Pancreas (tissue), 10 donors: ENCODE measurements around the gene VWA7. TPM values are rescaled to one million over a fixed set of nuclear protein-coding genes. Genes with fewer than 3 reads are reported as not detected.
"Not testable (repeated sequence)": the region's sequence is repeated elsewhere in the genome, so short reads cannot be mapped to it uniquely, and the experiment has no call there.

ENCODE experiments used
- ATAC-seq, 4 donors: fragments of 200-7000 bp; cut with Tn5 transposase; one replicate each; pipeline versions ENCODE4 v1.8.0 to v1.9.1; 2020; ENCODE audit warnings: mild to moderate bottlenecking in 4 of 4, moderate library complexity in 4 of 4
- DNase-seq, 6 donors: peaks; one replicate each; pipeline ENCODE4 v3.0.0-alpha.2; 2020
- FAIRE-seq: peaks from 2 replicates; lab custom pipeline; 2012; peaks lifted over from hg19 to GRCh38; lab: Jason Lieb, UNC
- H3K27ac ChIP-seq, 4 donors: fragments of 200-600 bp; sonication (generic); 1 replicate in 3 of 4; 2 replicates in 1 of 4; pipeline versions ENCODE4 v1.5.0 to v1.8.0; 2020
- H3K27me3 ChIP-seq, 4 donors: fragments of 200-600 bp; one replicate each; pipeline ENCODE4 v1.8.0; 2021
- H3K36me3 ChIP-seq, 3 donors: fragments of 200-600 bp; sonication (generic) in 1 of 3; one replicate each; pipeline versions ENCODE4 v1.5.0 to v1.8.0; 2020 to 2021
- H3K4me1 ChIP-seq, 3 donors: fragments of 200-600 bp; one replicate each; pipeline ENCODE4 v1.8.0; 2021
- H3K4me3 ChIP-seq, 4 donors: fragments of 200-600 bp; sonication (generic) in 2 of 4; one replicate each; pipeline versions ENCODE4 v1.5.0 to v1.8.0; 2020 to 2021
- H3K9me3 ChIP-seq, 4 donors: fragments of 200-600 bp; one replicate each; pipeline ENCODE4 v1.8.0; 2021
- CTCF ChIP-seq, 4 donors: fragments of 200-600 bp; sonication (generic) in 3 of 4; IDR thresholded peaks; one replicate each; pipeline versions ENCODE4 v1.5.0 to v1.8.0; 2021; ENCODE audit warnings: antibody characterized with exemption in 4 of 4
- WGBS, 2 donors: extraction: QIAGEN DNeasy Blood & Tissue Kit; methylation state at CpG; one replicate each; pipeline ENCODE4 v1.1.7; 2013; 5-methylcytosine and 5-hydroxymethylcytosine counted together
- intact Hi-C, 3 donors: fragments of 100-400 bp; cut with DNase I; formaldehyde crosslinking; loops; one replicate each; pipeline versions ENCODE4 v1.11.1 to v1.14.2; 2022
- polyA plus RNA-seq, 2 donors: library from polyadenylated mRNA; stranded (reverse); fragments of 200-250 nt; gene quantifications; one replicate each; pipeline ENCODE4 v1.2.3, GENCODE V29; 2013
- total RNA-seq, 6 donors: library from RNA; stranded (reverse); fragmentation: NEBNext Ultra II Directional in 4 of 6; extraction: Animal tissue kit (Norgen Biotek cat#: 25700) in 4 of 6; gene quantifications; one replicate each; pipeline versions ENCODE4 v1.2.1 to v1.2.4, GENCODE V29; 2021 to 2023
- donor health status: healthy with polysubstance abuse.
- donor health status: DM: no; HTN: no; CAD: no; lungs with moderate emphysema.
- donor health status: DM: no; HTN: no; CAD: no.
- donor health status: control.
- donor health status: control.
- donor health status: Bipolar disorder and iron deficiency.
- donor health status: DM: yes; HTN: yes; CAD: no.
- donor health status: DM: no; HTN: no; CAD: no.
- donor health status: DM: no; HTN: no; CAD: no.
- donor health status: DM: yes; HTN: yes; CAD: no.

The VWA7 gene
- total and polyA plus RNA-seq, 8 donors = 2.9 to 11.9 (median 4.8) TPM

DNA sequence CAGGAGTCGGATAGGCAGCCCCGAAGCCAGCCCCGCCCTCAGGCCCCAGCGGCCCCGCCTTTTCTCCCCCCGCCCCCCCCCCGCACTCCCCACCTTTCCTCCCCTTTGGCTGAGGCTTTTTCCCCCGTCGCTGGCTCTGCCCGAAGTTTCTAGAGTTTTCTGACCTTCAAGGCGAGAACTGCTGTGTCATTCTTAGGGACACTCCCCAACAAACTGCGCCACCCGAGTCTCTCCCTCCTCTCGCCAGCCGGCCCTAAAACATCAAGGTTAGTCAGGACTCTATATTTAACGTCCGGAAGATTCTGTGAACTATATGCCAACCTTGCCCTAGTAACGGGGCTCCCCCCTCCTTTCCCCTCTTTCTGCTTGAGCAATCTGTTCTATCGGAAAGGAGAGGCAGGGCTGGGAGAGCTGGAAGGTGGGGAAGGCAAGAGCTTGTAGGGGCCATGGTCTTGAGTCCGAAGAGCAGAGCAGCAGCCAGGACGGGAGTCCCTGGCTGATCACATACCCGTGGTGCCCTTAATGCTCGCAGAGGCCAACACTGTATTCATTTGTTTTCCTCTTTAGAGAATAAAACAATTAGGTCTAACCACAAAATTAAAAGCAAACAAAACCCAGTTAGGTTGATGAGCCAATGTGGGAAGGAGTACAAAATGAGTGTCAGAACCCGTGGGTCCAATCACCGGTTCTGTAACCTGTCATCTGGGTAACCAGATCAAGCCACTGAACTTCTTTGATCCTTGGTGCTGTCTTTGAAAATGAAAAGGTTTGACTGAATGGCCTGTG, 45.1 kb upstream of the VWA7 start:
- Histone ChIP-seq H3K4me1 (peaks cover 34 to 53% (median 50%) of the 10 kb centered on the region in 3 donors), H3K27me3 (no peaks in the 10 kb centered on the region), H3K9me3 (no peaks in the 10 kb centered on the region), H3K4me3 (peak overlapping the region; percentile 20 to 59 (median 33)), H3K36me3 (no peaks in the 10 kb centered on the region), H3K27ac (peak overlapping the region; percentile 76 to 99 (median 90))
- ATAC-seq = peak; percentile 35 to 77 (median 54)
- 1% methylated on average over 19 to 24 of the region's 25 CpGs for WGBS, 2 donors
- FAIRE-seq = no peak
- intact Hi-C loops = no loop called here
- TF ChIP-seq CTCF (IDR thresholded peaks at IDR 0.05) = no peak
- DNase-seq = peak; percentile 83 to 92 (median 86)

DNA sequence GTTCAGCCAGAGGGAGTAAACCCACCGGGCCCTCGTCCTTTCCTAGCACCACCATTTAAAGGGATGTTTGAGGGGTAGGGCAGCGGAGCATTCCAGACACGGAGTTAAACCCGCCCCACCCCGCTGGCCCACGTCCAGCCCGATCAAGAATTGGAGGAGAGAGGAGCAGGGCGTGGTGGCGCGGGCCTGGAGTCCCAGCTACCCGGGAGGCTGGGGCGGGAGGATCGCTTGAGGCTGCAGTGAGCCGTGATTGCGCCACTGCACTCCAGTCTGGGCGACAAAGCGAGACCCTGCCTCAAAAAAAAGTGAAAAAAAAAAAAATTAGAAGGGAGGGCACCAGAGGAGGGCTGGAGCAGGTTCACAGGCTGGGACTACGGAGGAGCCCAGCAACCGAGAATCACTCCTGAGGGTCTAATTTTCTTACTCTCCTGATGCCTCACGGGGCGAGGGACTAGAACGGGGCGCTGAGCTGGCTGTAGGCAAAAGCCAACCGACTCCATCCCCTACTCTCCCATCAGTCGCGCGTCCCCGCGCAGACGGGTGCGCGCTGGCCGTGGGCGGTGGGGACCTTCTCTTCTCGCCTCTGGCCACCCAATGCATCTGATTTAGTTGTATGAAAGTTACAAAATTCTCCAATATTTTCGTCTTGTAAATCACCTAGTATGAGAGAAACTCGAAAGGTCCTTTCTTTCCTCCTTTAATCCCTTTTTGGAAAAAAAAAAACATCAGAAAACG, 44.3 kb upstream of the VWA7 start:
- ATAC-seq = peak; percentile 9 to 65 (median 34)
- FAIRE-seq = no peak
- H3K4me1 ChIP-seq = peaks cover 34 to 52% (median 50%) of the 10 kb centered on the region in 3 donors

DNA sequence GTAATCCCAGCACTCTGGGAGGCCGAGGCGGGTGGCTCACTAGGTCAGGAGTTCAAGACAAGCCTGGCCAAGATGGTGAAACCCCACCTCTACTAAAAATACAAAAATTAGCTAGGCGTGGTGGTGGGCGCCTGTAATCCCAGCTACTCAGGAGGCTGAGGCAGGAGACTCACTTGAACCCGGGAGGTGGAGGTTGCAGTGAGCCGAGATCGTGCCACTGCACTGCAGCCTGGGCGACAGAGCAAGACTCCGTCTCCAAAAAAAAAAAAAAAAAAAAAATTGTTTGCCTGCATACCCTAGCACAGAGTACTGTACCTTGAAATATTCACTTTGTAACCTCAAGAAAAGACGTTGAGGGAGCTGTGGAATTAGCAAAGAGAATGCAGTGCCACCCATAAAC, 43.3 kb upstream of the VWA7 start:
- H3K27ac ChIP-seq, H3K36me3 ChIP-seq, DNase-seq, FAIRE-seq, ATAC-seq, H3K9me3 ChIP-seq, H3K4me3 ChIP-seq, H3K27me3 ChIP-seq, intact Hi-C loops: not testable (repeated sequence)
- peaks cover 23 to 41% (median 40%) of the 10 kb centered on the region in 3 donors for H3K4me1 ChIP-seq
- 89 to 92% methylated on average over 10 of the region's 10 CpGs for WGBS, 2 donors

More for the DNA sequence above, 44.3 kb upstream of the VWA7 start:
- Histone ChIP-seq H3K9me3 (no peaks in the 10 kb centered on the region), H3K4me3 (peak overlapping the region; percentile 20 to 59 (median 33)), H3K27ac (peak overlapping the region; percentile 76 to 99 (median 90)), H3K36me3 (no peaks in the 10 kb centered on the region), H3K27me3 (no peaks in the 10 kb centered on the region)
- WGBS, 2 donors = 10 to 14% methylated on average over 33 to 39 of the region's 39 CpGs
- intact Hi-C loops = no loop called here
- peak; percentile 51 to 83 (median 74) for DNase-seq
- TF ChIP-seq CTCF (IDR thresholded peaks at IDR 0.05) = no peak

GRCh38 chr6:31819871-31820299, 42.8 kb upstream of the VWA7 start:
- DNase-seq (no peak), ATAC-seq (no peak), FAIRE-seq (no peak)
- no peaks in the 10 kb centered on the region for H3K9me3 ChIP-seq
- H3K36me3 ChIP-seq = no peaks in the 10 kb centered on the region
- H3K4me1 ChIP-seq = peaks cover 23 to 36% (median 35%) of the 10 kb centered on the region in 3 donors
- intact Hi-C loops = no loop called here
- peak overlapping the region in 1 of 4 donors; percentile 64 for H3K27ac ChIP-seq
- H3K4me3 ChIP-seq = no peak overlapping the region
- H3K27me3 ChIP-seq = no peaks in the 10 kb centered on the region
- no peak for TF ChIP-seq CTCF (IDR thresholded peaks at IDR 0.05)

- ATAC-seq, FAIRE-seq, H3K36me3 ChIP-seq, intact Hi-C loops, H3K27me3 ChIP-seq, H3K9me3 ChIP-seq: not testable (repeated sequence)
- 48 to 57% methylated on average over 8 of the region's 8 CpGs for WGBS, 2 donors
- peak in 2 of 6 donors; percentile 45 to 87 for DNase-seq
- peak overlapping the region in 2 of 4 donors; percentile 15 to 64 for H3K27ac ChIP-seq
- peaks cover 19 to 30% (median 23%) of the 10 kb centered on the region in 3 donors for H3K4me1 ChIP-seq
- peak overlapping the region in 3 of 4 donors; percentile 9 to 44 (median 24) for H3K4me3 ChIP-seq
These were observed 40.9 kb upstream of the VWA7 start for GRCh38 chr6:31817929-31818511.

DNA sequence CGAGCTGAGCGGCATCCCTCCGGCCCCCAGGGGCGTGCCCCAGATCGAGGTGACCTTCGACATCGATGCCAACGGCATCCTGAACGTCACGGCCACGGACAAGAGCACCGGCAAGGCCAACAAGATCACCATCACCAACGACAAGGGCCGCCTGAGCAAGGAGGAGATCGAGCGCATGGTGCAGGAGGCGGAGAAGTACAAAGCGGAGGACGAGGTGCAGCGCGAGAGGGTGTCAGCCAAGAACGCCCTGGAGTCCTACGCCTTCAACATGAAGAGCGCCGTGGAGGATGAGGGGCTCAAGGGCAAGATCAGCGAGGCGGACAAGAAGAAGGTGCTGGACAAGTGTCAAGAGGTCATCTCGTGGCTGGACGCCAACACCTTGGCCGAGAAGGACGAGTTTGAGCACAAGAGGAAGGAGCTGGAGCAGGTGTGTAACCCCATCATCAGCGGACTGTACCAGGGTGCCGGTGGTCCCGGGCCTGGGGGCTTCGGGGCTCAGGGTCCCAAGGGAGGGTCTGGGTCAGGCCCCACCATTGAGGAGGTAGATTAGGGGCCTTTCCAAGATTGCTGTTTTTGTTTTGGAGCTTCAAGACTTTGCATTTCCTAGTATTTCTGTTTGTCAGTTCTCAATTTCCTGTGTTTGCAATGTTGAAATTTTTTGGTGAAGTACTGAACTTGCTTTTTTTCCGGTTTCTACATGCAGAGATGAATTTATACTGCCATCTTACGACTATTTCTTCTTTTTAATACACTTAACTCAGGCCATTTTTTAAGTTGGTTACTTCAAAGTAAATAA, 40.2 kb upstream of the VWA7 start:
- H3K9me3 ChIP-seq, H3K27me3 ChIP-seq, intact Hi-C loops, FAIRE-seq, H3K36me3 ChIP-seq: not testable (repeated sequence)
- DNase-seq = peak in 1 of 6 donors; percentile 89
- peak in 2 of 4 donors; percentile 6 to 7 for ATAC-seq
- H3K27ac ChIP-seq = peak overlapping the region in 2 of 4 donors; percentile 64
- 26 to 57% methylated on average over 14 to 15 of the region's 37 CpGs for WGBS, 2 donors
- peak overlapping the region in 3 of 4 donors; percentile 9 to 44 (median 24) for H3K4me3 ChIP-seq
- peaks cover 12 to 26% (median 22%) of the 10 kb centered on the region in 3 donors for H3K4me1 ChIP-seq
